ENCODE results near the gene RTF2. TPM values are rescaled to one million over a fixed set of nuclear protein-coding genes. Genes with fewer than 3 reads are reported as not detected.

RTF2 gene
- total RNA-seq, 2 experiments from 2014 or later: 63.6 to 72.7 TPM

DNA sequence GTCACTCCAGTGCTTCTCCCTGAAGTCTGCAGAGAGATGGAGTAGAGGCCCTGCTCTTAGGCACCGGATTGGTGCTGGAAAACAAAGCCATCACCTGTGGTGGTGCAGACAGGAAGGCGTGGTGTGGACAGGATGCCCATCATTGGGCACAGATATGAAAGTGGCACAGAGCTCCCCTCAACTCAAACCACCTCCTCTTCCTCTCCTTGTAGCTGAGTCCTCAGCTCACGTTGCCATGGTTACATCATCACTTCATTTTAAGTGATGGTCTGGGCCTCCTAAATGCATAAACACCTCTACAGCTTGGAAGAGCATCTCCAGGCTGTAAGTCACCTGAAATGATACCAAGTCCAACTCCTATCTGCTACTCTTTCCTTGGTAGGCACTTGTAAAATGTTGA is 8.0 kb upstream of the RTF2 start:
- POLR2A ChIA-PET: no interaction called here
- H3K4me1 ChIP-seq (ENCODE audit: insufficient read depth, low read length, poor library complexity, severe bottlenecking): no peaks in the 10 kb centered on the region

DNA sequence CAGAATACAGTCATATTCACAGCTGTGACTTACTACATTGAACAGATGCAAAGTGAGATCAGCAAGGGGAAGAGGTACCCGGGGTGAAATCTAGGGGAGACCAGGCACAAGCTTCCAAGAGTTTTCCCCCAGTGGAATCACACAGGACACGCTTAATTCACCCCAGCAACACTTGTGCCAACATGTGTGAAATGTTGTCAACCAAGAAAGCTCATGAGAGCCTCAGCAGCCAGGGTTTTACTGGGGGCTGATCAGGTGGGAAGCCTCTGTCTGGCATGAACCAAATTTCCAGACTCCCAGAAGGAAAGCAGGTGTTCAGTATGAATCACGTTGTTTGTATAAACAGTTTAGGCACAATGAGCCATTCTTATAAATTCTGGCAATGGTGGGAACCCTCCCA is 6.9 kb upstream of the RTF2 start:
- Histone ChIP-seq H3K4me1 (ENCODE audit: insufficient read depth, low read length, poor library complexity, severe bottlenecking) (peaks cover 11% of the 10 kb centered on the region), H2AFZ (ENCODE audit: low read length) (no peak overlapping the region), H3K79me2 (ENCODE audit: insufficient read depth, low read depth, low read length) (no peaks in the 10 kb centered on the region), H3K4me2 (ENCODE audit: low read length) (no peak overlapping the region), H3K27ac (ENCODE audit: low read depth, low read length, poor library complexity, severe bottlenecking) (no peak overlapping the region), H3K9me2 (ENCODE audit: insufficient read depth, low read length) (no peaks in the 10 kb centered on the region), H4K20me1 (ENCODE audit: insufficient read depth, low read length) (no peaks in the 10 kb centered on the region), H3K4me3 (ENCODE audit: low read depth, low read length, poor library complexity, severe bottlenecking) (no peak overlapping the region), H3K9me3 (ENCODE audit: low read length) (no peaks in the 10 kb centered on the region), H3K36me3 (ENCODE audit: insufficient read depth, low read length) (no peaks in the 10 kb centered on the region)
- CTCF ChIA-PET (ENCODE audit: unreplicated experiment): no interaction called here
- no peak for TF ChIP-seq CTCF (conservative IDR thresholded peaks at IDR 0.05; ENCODE audit: low read length)
- TF ChIP-seq EZH2phosphoT487 (IDR thresholded peaks at IDR 0.05; ENCODE audit: borderline replicate concordance, low read depth, low read length): no peak
- POLR2A ChIA-PET: interaction anchor here (2.5 kb wide), 1 partner anchor 69 kb away, joined by 15 read pairs; the partner anchor contains the start of genes AURKA and CSTF1
- intact Hi-C loops (cut with micrococcal nuclease; ENCODE audit: unreplicated experiment): no loop called here
- no TSS peak for BruUV-seq (replicated peaks)
- no peak for DNase-seq (ENCODE audit: low spot score)

More for the DNA sequence above, 8.0 kb upstream of the RTF2 start:
- Histone ChIP-seq H3K9me3 (ENCODE audit: low read length) (no peaks in the 10 kb centered on the region), H2AFZ (ENCODE audit: low read length) (no peak overlapping the region), H3K27ac (ENCODE audit: low read depth, low read length, poor library complexity, severe bottlenecking) (no peak overlapping the region), H3K79me2 (ENCODE audit: insufficient read depth, low read depth, low read length) (no peaks in the 10 kb centered on the region), H3K9me2 (ENCODE audit: insufficient read depth, low read length) (no peaks in the 10 kb centered on the region), H3K4me2 (ENCODE audit: low read length) (no peak overlapping the region), H3K36me3 (ENCODE audit: insufficient read depth, low read length) (no peaks in the 10 kb centered on the region), H4K20me1 (ENCODE audit: insufficient read depth, low read length) (no peaks in the 10 kb centered on the region), H3K4me3 (ENCODE audit: low read depth, low read length, poor library complexity, severe bottlenecking) (no peak overlapping the region)
- CTCF ChIA-PET (ENCODE audit: unreplicated experiment): no interaction called here
- intact Hi-C loops (cut with micrococcal nuclease; ENCODE audit: unreplicated experiment): no loop called here
- BruUV-seq (replicated peaks): no TSS peak
- DNase-seq (ENCODE audit: low spot score): no peak
- TF ChIP-seq CTCF (conservative IDR thresholded peaks at IDR 0.05; ENCODE audit: low read length) (no peak), EZH2phosphoT487 (IDR thresholded peaks at IDR 0.05; ENCODE audit: borderline replicate concordance, low read depth, low read length) (no peak)

DNA sequence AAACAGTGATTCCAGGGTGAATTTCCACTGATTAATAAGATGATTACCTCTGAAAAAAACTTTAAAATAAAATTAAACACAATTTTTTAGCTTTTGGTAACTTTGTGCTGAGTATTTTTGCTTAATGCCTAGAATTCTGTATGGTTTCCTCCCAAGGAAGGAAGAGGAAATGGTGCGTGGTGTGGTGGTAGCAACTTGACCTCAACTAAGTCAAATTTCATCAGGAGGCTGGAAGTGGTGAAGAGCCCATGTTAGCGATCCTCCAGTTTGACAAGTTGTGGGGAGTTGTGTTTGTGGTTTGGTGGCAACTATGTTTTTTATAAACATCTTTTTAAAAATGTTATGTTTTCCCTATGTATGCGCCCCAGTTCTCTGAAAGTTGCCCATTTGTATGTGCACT is 5.0 kb upstream of the RTF2 start:
- ChIA-PET CTCF (ENCODE audit: unreplicated experiment) (no interaction called here), POLR2A (interaction anchor here (2.5 kb wide), 1 partner anchor 71 kb away, joined by 15 read pairs; the partner anchor contains the start of genes AURKA and CSTF1)
- Histone ChIP-seq H3K79me2 (ENCODE audit: insufficient read depth, low read depth, low read length) (no peaks in the 10 kb centered on the region), H2AFZ (ENCODE audit: low read length) (no peak overlapping the region), H4K20me1 (ENCODE audit: insufficient read depth, low read length) (no peaks in the 10 kb centered on the region), H3K4me3 (ENCODE audit: low read depth, low read length, poor library complexity, severe bottlenecking) (no peak overlapping the region), H3K27ac (ENCODE audit: low read depth, low read length, poor library complexity, severe bottlenecking) (no peak overlapping the region), H3K4me1 (ENCODE audit: insufficient read depth, low read length, poor library complexity, severe bottlenecking) (peaks cover 20% of the 10 kb centered on the region), H3K9me3 (ENCODE audit: low read length) (no peaks in the 10 kb centered on the region), H3K36me3 (ENCODE audit: insufficient read depth, low read length) (no peaks in the 10 kb centered on the region), H3K9me2 (ENCODE audit: insufficient read depth, low read length) (no peaks in the 10 kb centered on the region), H3K4me2 (ENCODE audit: low read length) (no peak overlapping the region)
- BruUV-seq (replicated peaks): no TSS peak
- TF ChIP-seq CTCF (conservative IDR thresholded peaks at IDR 0.05; ENCODE audit: low read length): no peak
- TF ChIP-seq EZH2phosphoT487 (IDR thresholded peaks at IDR 0.05; ENCODE audit: borderline replicate concordance, low read depth, low read length): no peak
- intact Hi-C loops (cut with micrococcal nuclease; ENCODE audit: unreplicated experiment): no loop called here
- no peak for DNase-seq (ENCODE audit: low spot score)

Data from OCI-LY7 (cell line).